ENCODE data around the gene NBEAL2.
"Not testable (repeated sequence)": the region's sequence is repeated elsewhere in the genome, so short reads cannot be mapped to it uniquely, and the experiment has no call there.

NBEAL2 gene

GRCh38 chr3:46946856-46947545, 32.5 kb upstream of the NBEAL2 start:
- DNase-seq, result no peak

DNA sequence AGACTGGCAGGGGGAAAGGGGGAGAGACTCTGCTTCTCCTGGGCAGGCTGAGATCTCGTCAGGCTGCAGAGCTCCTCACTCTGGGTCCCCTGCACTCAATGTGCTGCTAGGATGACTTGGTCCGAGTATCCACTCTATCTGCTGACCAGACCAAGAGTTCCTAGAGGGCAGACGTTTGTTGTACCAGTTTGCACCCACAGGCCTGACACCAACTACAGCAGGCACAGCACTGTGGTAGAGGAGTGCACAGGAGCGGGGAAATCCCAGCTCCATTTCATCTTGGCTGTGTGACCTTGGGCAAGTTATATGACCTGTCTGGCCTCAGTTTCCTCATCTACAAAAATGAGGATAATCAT, 31.9 kb upstream of the NBEAL2 start:
- DNase-seq, result no peak

GRCh38 chr3:46947981-46948791, 31.3 kb upstream of the NBEAL2 start:
- DNase-seq, result no peak

- no peak for DNase-seq
These were observed 30.4 kb upstream of the NBEAL2 start for GRCh38 chr3:46948830-46949671.

- no peak for DNase-seq
These were observed 29.3 kb upstream of the NBEAL2 start for GRCh38 chr3:46950177-46950576.

DNA sequence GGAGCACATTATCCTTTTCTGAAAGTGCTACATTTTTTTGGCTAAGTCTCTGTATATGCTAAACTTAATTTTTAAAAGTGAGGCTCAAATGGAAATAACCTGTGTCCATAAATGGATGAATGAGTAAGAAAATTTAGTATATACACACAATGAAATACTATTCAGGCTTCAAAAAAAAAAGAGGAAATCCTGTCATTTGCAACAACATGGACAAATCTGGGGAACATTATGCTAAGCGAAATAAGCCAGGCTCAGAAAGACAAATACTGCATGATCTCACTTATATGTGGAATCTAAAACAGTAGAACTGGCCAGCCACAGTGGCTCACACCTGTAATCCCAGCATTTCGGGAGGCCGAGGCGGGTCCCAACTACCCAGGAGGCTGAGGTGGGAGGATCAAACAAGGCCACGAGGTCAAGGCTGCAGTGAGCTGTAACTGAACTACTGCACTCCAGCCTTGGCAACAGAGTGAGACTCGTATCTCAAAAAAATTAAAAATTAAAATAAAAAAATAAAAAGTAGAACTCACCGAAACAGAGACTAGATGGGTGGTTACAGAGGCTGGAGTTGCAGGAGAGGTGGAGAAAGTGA, 28.7 kb upstream of the NBEAL2 start:
- DNase-seq, result no peak

DNA sequence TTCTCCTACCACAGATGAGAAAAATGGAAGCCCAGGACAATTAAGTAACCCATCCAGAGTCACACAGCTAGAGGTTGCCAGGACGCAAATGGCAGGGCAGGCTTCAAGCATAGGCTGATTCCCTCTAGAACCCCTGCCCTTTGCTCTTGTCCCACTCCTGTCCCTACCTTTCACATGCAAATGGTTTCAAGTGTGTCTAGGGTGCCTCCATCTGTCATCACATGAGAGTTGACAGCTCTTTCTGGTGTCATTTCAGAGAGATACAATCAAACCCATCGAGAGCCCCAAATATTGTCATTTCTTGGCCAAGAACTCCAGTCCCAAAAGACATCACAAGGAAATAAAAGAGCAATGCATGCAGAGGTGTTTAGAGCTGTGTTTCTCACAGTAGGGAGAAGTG, 26.7 kb upstream of the NBEAL2 start:
- no peak for DNase-seq

GRCh38 chr3:46953234-46954010, 26.0 kb upstream of the NBEAL2 start:
- DNase-seq, result no peak

- no peak for DNase-seq
These were observed 25.3 kb upstream of the NBEAL2 start for GRCh38 chr3:46954178-46954577.

- DNase-seq, result no peak
These were observed 24.3 kb upstream of the NBEAL2 start for GRCh38 chr3:46955157-46955556.

DNA sequence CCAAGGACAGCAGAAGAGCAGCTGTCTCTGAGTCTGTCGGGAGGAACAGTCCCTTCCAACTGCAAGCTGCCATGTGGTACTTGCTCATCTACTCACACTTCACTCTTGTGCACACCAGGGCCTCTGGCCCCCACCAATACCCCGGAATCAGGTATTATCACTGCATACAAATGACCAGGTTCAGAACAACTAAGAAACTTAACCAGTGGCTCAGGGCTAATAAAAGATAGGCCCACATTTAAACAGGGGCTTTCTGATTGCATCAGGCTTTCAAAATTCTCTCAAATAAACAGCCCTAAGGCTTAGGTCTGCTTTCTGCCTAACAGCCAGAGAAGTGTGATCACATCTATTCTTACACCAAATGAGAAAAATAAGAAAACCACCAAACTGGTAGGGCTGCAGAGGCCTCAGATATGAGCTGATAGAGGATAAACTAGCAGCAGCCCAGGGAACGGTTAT, 23.6 kb upstream of the NBEAL2 start:
- no peak for DNase-seq

DNA sequence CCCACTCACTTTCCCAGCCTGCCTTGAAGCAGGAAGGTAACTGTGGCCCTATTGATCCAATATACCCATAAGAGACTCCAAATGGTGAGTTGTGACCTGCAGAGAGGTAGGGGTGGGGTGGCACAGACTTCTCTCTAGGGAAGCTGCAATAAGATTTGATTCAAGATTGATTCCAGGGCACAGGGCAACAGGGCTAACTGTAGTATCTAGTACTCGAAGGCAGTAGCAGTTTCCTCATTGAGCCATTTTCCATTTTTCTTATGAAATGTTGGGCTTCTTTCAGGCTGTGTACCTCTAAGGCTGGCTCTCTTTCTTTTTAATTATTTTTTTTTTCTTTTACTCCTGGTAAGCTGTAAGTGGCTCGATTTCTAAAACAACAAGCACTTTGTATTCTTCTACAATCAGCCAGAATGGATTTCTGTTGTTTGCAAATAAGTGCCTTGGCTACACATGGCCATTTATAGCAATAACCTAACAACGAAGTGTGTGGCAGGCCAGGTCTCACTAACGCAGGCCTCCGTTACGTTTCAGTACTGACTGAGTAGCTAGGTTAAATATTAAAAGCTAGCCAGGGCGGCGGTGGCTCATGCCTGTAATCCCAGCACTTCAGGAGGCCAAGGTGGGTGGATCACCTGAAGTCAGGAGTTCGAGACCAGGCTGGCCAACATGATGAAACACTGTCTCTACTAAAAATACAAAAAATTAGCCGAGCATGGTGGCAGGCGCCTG, 22.2 kb upstream of the NBEAL2 start:
- DNase-seq, result no peak

- no peak for DNase-seq
These were observed 20.9 kb upstream of the NBEAL2 start for GRCh38 chr3:46958467-46959160.

DNA sequence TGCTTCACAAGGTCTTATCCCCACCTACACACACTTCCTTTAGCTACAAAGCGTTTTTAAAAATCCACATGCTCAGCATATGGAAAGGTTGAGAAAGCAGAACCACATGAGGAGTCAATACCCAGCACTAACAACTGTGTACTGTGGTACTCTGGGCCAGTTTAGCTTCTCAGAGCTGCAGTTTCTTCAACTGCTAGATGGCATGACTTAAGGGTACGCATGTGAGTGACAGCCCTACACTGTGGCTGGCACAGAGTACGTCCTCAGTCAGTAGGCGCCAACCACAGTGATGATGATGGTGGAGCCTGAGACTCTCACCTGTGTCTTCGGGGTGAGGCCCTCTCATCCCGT, 20.3 kb upstream of the NBEAL2 start:
- DNase-seq, result no peak

DNA sequence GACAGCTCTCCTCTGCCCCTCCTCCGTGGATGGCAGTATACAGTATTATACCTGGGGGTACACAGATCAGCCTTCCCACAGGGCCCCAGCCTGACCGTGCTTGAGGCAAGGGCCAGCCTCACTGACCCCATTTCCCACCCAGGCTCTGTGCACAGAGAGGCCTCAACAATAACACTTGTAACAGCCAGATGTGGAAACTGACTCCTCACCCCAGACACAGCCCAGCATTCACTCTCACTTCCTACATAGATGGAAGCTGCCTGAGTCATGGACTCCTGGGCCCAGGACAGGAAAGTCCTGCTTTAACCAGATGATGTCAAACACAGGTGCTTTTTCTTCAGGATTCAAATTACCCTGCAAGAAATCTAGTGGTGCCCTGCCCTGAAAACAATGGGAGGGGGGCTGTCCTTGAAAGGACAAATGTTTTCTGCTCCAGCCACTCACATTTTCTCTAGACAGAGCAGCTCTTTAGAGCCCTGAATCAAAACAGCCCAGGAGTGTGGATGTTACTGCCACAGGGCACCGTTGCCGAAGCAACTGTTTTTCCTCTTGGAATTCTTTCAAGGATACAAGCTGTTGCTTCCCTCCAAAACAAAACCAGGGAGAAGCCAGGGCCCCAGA, 19.3 kb upstream of the NBEAL2 start:
- peak; percentile 30 for DNase-seq

DNA sequence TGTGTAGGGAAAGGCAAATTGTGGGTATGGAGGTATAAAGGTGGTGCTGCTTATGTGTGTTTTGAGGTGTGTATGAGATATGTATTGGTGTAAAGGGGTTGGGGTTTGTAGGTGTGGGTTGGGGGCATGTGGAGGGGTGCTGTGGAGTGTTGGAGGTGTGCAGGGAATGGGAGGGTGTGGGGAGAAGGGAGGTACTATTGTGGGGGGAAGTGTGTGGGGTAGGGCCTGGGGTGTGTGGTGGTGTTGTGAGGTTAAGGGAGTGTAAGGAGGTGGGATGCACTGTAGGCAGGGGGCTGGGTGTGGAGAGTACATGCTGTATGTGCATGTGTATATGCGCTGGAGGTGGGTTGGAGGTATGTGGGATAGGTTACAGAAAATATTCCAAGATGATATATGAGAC, 18.6 kb upstream of the NBEAL2 start:
- no peak for DNase-seq

- DNase-seq, result no peak
These were observed 17.0 kb upstream of the NBEAL2 start for GRCh38 chr3:46962427-46962826.

GRCh38 chr3:46962990-46963389, 16.5 kb upstream of the NBEAL2 start:
- no peak for DNase-seq

- not testable (repeated sequence) for DNase-seq
These were observed 15.4 kb upstream of the NBEAL2 start for GRCh38 chr3:46964038-46964590.

DNA sequence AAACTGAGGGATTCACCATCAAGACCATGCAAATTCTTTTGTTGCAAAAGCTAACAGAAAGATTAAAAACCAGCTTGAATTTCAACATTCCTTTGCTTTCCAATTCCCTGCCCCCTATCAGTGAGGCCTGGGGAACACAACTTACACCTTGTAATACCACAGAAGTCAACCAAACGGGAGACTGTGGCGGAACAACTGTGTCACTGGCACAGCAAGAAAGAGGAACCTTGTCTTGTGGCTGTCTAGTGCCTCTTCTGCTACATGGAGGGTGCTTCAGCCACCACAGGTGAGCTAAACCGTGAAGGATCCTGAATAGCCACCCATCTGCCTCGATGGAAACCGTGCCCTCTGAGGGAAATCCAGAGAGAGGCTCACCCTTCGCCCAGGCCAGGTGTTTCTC, 14.3 kb upstream of the NBEAL2 start:
- no peak for DNase-seq
